SKM-1 treated with dmso at 0.1 percent for 144 hours (cell line): ENCODE results near the gene AP3D1.
"Not testable (repeated sequence)": the region's sequence is repeated elsewhere in the genome, so short reads cannot be mapped to it uniquely, and the experiment has no call there.

ENCODE experiments used
- DNase-seq: peaks from one replicate; lab custom pipeline; 2025; ENCODE audit not compliant: unreplicated experiment; lab: John Stamatoyannopoulos, UW

Gene AP3D1

DNA sequence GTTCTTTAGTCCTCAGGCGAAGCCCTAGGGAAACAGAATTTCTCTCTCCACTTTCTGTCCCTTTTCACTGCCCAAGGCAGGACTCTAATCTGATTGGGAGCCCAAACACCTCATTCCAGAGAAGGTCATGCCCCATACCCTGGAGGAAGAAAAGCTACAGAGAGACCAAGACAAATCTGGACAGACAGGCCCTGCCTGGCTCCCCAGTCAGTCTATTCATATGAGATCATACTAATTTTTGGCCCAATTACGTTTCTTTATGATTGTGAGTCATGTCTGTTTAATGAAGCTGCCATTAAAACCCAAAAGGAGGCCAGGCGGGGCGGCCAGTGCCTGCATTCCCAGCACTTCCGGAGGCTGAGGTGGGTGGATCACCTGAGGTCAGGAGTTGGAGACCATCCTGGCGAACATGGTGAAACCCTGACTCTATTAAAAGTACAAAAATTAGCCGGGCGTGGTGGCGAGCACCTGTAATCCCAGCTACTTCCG lies 3.3 kb upstream of the AP3D1 start:
- no peak for DNase-seq

DNA sequence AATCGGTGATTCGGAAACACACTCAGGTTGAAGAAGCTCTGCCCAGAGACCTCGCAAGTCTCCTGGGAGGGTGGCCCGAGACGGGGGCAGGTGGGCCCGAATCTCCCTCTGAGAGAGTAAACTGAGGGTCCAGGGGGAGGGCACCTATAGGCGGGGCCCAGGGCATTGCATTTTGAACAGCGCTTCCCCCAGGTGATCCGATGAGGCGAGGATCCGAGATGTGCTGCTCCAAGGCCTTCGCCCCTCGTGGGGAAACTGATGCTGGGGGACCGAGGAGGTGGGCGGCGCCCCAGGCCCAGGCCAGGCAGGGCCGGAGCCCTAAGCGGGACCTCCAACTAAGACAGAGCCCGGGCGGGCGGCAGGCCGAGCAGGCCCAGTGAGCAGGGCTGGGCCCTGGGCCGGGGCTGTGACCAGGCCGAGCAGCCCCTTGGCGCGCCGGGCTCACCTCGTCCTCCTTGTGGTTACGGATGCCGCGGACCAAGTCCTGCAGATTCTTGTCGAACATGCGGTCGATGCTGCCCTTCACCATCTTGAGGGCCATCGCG lies 500 bp downstream of the AP3D1 start:
- no peak for DNase-seq

DNA sequence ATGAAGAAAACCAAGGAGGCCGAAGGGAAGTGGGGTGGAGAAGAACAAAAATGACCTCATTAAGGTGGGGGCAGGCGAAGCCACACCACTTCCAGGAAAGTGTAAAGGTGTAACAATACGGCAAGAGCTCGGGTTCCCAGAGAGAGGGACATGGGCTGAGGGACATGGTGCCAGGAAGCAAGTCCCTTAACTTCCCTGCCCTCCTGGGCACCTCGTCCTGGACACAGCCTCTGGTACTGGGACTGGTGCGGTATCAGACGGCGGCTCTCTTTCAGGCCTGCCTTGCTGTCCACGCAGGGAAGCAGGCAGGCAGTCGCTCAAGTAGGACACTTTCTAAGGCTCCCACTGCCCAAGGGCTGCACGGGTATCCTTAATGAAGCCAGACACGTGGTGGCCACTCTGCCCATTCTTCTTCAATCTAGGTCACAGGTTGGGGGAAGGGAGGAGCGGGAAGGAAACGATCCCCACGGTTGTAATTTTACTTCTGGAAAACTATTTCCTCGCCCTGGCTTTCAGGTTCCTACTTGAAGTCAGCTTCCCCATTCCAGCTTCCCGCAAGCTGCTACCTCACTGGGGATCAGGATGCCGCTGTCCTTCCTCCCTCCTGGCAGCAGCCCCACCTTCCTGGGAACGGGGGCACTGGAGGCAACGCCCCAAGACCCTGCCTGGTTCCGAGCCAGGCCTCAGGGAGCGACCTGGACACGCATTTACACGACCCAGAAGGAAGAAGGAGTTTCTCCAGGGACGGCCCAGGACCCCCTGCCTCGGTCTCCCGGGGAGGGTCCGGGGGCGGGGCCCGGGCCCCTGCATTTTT lies 1.2 kb downstream of the AP3D1 start:
- no peak for DNase-seq

DNA sequence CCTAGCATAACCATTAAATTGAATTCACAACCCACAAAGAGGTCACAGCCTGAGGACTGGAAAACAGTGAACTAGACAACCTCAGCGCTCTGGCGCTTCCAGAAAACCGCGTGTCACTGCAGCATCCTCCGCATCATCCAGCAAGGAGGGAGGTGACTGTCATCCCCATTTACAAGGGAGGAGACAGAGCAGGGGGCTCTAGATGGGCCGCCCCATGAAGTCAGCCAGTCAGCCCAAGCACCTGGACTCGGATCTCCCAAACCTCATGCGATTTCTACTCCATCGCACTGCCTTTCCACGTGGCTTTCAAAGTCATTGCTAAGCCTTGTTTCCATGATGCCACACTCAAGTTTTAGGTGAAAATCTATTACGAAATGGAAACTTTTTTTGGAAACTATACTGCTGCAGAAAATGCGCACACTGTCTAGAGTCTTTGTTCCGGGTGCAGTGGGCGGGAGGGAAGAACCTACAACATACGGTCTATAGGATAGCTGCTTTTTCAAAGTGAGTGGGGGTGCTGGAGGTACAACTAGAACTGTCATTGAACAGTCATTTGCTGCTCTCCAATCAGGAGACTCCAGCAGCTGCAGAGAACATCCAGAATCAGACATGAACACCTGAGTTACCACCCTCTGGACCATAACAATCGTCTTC lies 2.8 kb downstream of the AP3D1 start:
- no peak for DNase-seq

DNA sequence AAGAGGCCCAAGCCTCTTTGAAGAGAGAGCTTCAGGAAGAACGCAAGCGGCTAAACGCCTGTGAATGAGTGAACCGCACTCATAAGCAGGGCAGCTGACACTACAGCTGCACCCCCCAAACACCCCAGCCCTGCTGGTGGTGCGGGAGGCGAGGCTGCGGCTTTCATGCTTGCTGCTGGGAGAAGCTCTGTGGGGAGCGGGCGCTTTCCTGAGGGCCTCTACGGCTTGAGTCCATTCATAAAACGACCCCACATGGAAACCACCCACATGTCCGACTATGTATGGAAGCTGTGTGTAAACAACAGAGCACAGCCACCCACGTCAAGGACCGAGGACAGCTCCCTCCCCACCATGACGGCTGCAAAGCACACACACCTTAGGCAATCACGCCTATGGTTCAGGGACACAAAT lies 5.5 kb downstream of the AP3D1 start:
- DNase-seq, result no peak

DNA sequence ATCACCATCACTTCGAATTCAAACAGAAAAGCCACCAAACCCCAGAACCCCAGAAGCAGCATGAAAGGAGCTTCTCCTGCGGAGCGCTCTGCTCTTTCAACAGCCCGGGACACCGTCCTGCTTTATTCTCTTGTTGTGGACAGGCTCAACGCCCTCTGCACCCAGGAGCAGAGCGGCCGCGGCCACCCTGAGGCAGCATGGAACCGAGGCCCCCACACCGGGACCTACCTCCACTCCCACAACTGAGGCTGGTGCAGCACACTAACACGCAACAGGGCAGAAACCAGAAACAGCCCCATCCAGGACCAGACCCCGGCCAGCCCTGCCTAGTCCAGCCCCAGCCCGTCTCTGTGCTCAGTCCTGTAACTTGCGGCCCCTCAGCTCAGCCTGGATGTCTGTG lies 7.2 kb downstream of the AP3D1 start:
- DNase-seq, result no peak

DNA sequence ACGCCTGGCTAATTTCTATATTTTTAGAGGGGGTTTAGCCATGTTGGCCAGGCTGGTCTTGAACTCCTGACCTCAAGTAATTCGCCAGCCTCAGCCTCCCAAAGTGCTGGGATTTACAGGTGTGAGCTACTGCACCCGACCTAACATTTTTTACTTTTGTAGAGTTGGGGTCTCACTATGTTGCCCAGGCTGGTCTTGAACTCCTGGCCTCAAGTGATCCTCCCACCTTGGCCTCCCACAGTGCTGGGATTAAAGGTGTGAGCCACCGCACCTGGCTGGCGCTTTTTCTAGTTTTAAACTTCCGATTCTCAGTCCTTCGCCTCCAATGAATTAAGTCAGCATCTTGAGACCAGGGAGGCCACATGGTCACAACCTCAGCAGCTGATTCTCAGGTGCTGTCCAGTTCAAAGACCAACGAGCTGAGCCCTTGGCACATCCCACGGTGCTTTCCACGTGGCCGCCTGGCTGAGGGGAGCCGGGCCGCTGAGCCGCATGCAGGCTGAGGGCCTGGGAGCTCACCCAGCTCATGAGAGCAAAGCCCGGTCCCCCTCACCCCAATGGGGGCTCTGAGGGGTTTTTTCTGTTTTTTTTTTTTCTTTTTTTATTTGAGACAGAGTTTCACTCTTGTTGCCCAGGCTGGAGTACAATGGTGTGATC lies 9.1 kb downstream of the AP3D1 start:
- DNase-seq, result no peak

DNA sequence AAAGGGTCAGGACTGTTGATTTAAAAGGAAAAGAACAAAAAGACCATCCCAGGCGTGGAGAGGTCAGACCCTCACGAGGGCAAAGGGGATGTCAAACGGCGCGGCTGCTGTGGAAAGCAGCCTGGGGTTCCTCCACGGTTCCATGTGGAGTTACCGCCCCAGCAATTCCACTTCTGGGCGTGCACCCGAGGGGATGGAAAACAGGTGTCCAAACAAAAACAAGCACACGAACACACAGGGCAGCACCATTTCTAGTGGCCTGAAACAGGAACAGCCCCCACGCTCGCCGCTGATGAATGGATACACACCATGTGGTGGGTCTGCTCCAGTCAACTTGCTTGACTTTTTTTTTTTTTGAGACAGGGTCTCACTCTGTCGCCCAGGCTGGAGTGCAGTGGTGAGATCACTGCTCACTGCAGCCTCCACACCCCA lies 11.2 kb downstream of the AP3D1 start:
- no peak for DNase-seq

DNA sequence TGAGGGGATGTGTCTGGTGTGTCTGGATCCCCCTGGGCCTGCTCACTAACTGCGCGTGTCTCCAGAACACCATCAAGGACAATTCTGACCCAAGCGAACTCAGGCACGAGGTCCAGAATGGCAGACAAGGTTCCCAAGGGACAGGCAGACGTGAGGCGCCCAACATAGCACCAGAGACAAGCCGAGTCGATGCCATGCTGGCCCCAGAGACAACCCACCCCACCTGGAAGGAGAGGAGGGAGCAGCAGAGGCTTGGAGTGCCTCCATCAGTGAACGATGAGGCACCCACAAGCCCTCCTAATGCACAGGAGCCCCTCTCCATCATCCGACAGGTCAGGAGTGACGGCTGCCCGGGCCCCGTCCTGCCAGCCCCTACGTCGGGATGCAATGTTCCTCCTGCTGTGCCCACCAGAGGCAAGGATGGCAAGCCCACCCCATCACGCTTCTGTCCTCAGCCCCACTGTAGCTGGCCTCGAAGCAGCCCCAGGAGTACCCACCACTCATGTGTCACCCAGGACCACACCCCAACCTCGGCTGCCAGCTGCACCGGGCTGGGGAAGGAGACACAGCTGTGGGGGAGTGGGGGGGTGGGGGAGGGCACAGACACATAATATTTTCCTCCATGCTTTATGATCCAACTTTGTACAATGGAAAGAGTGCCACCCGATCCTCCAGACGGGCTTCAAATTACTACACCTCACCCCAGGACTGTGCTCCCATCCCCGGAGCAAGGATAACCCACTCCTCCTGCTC lies 11.8 kb downstream of the AP3D1 start:
- DNase-seq, result no peak

DNA sequence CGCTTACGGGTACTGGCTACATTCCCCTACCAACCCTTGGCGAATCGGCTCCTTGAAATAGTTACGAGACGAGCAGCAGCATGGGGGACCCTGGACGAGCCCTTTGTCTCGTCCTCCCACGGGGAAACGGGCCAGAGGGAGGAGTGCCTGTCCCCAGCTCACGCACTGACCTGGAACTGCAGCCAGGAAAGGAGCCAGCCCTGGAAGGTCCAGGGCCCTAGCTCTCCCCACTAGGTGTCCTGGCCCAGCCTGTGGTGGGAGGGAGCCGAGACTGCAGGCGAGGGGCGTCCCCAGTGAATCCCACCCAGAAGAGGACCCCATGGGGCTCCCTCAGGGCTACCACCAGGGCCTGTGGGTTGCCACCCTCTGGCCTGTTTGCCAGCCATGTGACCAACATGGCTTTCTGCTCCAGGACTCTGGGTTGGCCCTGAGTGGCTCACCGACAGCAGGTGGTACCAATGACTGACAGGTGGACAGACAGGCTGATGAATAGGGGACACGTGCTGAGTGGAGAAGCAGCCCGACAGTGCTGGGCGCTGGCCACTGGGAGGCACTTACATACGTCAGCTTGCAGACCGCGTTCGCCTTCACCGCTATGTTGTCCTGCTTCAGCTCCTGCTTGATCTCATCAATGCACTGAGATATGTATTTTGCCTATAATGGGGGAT lies 13.2 kb downstream of the AP3D1 start:
- no peak for DNase-seq

DNA sequence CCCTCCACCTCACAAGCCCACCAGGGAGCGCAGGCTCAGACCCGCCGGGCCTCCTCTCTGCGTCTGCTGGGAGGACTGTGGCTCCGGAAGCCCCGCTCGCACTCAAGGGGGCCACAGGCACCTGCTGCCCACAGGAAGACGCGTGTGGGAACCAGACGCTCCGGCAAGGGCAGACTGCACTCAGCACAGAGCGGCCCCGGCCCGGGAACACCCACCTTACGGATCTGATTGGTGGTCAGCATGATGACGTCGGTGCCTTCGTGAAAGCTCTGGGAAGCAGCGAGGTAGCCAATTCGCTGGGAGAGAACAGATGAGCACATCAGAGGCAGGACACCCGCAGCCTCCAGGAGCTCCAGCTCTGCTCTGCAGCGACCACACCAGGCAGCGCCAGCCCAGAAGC lies 14.6 kb downstream of the AP3D1 start:
- DNase-seq, result no peak

DNA sequence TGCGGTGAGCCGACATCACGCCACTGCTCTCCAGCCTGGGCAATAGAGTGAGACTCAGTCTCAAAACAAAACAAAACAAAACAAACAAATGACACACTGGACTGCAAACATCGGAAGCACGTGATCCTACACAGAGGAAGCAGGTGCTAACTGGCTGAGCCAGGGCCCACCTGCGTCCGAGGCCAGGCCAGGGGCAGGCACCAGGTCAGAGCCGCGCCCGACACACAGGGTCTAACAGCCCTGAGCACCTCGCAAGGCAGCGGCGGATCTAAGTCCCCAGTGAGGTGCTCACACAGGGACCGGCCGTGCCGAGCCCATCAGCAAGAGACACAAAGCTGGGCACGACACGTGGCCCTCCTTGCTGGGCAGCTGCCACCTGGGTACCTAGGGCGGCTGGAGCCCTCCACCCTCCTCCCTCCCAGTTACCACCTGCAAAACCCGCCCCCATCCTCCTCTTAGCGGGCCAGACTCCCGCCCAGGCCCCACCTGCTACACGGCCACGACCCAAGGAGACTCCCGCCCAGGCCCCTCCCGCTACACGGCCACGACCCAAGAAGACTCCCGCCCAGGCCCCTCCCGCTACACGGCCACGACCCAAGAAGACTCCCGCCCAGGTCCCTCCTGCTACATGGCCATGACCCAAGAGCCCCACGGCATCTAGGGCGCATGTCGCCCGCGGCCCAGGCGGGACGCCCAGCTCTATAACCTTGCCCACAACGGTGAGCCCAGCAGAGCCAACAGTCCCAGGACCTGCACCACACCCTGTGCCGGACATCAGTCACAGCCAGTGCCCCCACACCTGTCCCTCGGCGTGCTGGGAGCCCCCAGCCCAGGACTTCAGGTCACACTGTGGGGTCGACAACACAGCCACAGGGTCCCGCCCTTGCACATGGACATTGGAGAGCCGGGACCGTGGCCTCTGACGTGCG lies 15.6 kb downstream of the AP3D1 start:
- no peak for DNase-seq

DNA sequence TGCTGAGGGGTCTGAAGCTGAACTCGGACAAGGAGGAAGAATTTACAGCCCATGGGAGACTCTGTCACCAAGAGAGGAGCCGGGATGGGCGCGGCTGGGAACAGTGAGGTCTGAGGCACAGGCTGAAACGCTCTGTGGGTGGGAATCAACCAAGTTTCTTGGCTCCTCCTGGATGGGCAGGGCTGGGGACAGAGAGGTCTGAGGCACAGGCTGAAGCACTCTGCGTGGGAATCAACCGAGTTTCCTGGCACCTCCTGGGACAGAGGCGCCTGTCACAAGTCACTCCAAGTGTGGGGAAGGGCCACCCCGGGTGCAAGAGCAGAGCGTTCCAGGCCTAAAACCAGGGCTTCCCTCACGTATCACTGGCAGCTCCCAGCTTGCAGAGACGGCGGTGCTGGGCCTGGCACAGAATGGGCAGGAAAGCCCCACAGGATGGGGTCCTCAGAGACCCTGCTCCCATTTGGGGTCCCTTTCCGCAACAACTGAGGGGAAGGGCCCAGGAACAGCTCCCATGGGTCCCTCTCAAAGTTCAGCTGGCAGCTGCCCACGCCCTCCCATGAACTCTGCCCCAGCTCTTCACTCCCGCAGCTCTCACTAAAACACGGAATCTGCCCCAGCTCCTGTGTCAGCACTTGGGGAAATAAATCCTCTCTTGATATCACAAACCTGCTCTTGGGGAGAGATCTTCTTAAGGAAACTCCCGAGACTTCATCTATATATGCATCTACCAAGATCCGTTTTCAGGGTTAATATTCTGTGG lies 18.5 kb downstream of the AP3D1 start:
- no peak for DNase-seq

DNA sequence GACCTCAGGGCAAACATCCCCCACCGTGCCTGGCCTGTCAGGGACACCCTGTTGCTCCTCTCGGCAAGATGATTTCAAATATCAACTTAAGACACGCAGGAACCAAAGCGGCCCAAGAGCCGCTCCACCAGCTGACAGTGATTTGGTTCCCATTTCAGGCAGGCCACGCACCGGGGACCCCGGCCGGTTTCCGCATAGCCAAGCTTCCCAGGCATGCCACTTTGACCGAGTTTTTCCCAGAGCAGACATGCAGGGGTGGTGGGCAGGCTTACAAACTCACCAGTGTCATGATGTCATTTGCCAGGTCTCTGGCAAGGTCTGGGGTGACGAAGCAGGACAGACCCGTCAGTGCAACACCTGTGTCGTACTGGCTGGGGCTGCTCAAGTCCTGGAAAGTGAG lies 19.2 kb downstream of the AP3D1 start:
- no peak for DNase-seq

DNA sequence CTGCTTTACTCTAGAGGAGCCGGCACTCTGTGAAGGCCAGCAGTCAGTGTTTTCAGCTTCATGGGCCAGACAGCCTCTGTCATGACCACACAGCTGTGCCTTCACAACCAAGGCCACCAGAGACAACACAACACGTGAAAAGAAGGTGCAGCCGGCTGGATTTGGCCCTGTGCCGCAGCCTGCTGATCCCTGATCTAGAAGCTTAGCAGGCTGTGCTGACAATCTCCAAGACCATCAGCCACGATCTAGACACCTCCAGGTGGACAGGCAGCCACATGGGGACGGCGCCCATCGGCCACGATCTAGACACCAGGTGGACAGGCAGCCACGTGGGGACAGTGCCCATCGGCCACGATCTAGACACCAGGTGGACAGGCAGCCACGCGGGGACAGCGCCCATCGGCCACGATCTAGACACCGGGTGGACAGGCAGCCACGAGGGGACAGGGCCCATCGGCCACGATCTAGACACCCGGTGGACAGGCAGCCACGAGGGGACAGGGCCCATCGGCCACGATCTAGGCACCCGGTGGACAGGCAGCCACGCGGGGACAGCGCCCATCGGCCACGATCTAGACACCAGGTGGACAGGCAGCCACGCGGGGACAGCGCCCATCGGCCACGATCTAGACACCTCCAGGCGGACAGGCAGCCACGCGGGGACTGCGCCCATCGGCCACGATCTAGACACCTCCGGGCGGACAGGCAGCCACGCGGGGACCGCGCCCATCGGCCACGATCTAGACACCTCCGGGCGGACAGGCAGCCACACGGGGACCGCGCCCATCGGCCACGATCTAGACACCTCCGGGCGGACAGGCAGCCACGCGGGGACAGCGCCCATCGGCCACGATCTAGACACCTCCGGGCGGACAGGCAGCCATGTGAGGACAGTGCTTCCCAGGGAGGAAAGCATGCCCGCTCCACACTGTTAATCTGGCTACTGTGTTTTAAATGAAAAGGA lies 20.1 kb downstream of the AP3D1 start:
- DNase-seq, result not testable (repeated sequence)

DNA sequence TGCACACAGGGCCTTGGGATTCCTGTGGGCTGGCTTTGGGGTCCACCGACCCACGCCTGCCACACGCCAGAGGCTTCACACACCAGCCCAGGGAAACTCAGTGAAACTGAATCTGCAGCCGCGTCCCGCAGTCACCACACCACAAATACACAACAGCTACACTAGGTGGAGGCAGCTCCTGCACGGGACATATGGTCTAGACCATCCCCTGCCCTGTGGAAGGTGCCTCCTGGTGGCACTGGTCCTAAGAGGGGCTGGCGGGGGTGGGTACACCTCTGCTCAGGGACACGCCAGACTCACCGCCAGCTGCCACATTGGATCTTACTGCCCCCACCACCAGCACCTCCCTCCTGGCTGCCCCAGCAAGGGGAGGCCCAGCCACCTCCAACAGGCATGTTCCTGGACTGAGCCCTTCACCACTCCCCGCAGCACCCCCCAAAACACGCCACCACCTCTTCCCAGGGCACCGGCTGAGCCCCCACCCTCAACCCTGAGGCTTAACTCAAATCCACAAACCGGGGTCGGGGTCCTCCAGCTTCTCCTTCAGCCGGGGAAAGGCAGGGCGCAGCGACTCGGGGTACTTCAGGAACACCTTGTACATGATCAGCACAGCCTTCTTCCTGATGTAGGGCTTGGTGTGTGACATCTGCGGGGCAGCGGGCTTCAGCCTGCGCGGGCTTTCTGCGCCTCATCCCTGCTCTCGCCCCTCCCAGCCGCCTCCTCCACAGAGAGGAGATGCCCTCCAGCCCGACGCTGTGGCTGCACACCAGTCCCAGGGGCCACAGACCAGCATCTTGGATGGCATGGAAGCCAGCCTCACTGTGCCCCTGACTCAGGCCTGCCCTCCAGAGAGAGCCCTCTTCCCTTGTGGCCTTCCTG lies 21.2 kb downstream of the AP3D1 start:
- DNase-seq, result no peak

DNA sequence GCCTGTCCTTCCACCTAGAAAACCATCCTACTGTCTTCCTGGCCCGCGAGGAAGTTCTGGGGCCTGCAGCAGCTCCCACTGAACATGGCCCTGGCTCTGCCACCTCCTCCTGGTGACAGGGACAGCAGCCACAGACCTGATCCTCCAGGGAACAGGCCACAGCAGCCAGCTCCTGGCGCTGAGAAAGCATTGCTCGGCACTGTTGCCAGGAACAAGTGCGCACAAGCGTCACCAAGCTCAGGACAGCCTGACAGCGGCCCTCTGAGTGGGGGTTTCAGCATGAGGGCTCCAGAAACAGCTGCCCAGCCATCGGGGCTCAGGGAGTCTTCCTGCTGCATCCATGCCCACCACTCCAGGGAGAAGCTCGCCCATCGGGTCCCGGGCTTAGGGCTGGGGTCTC lies 21.9 kb downstream of the AP3D1 start:
- DNase-seq, result no peak
